ENCODE data around the gene ERBIN. TPM values are rescaled to one million over a fixed set of nuclear protein-coding genes. Genes with fewer than 3 reads are reported as not detected.

ERBIN gene
- total and polyA plus RNA-seq, 2 of the 4 experiments (the other 2 are of a cell fraction) = 25.8 to 70.1 TPM

- Histone ChIP-seq H2BK120ac (ENCODE audit: low read depth, low read length) (no peak overlapping the region), H3K56ac (ENCODE audit: extremely low read depth, insufficient read depth, low read length) (no peak overlapping the region), H3K14ac (replicated peaks; ENCODE audit: low read depth, low read length) (no peak overlapping the region), H3K27ac (ENCODE audit: insufficient read depth, low read length) (no peak overlapping the region), H2BK15ac (ENCODE audit: low read depth, low read length) (no peak overlapping the region), H3K4ac (ENCODE audit: low read depth, low read length) (no peak overlapping the region), H3K23ac (ENCODE audit: low read depth, low read length) (no peak overlapping the region), H2BK5ac (ENCODE audit: low read depth, low read length, poor library complexity, severe bottlenecking) (peak overlapping the region; percentile 5), H3K4me1 (ENCODE audit: control insufficient read depth, insufficient read depth, low read length) (peaks cover 10% of the 10 kb centered on the region), H3K9ac (ENCODE audit: low read depth, low read length) (no peak overlapping the region), H3K79me1 (ENCODE audit: low read depth in 1 of 2, low read length in 2 of 2) (peaks cover 5 to 59% of the 10 kb centered on the region in 2 experiments; a peak in 2 of 4 replicates), H3K9me1 (ENCODE audit: insufficient read depth, low read length) (peaks cover 11% of the 10 kb centered on the region), H4K20me1 (ENCODE audit: insufficient read depth, low read length) (peaks cover 87% of the 10 kb centered on the region), H3K36me3 (ENCODE audit: control insufficient read depth, insufficient read depth, low read length) (peaks cover 4% of the 10 kb centered on the region), H3K4me2 (ENCODE audit: low read depth, low read length) (no peak overlapping the region), H4K5ac (ENCODE audit: low read depth, low read length) (no peak overlapping the region), H2AK5ac (ENCODE audit: low read depth, low read length) (no peak overlapping the region), H2BK20ac (ENCODE audit: low read depth, low read length) (no peak overlapping the region), H3K18ac (ENCODE audit: low read depth, low read length) (no peak overlapping the region), H2AFZ (replicated peaks; ENCODE audit: low read length, poor library complexity) (no peak overlapping the region), H4K91ac (ENCODE audit: insufficient read depth, low read depth, low read length) (no peak overlapping the region), H4K8ac (ENCODE audit: low read depth in 2 of 2, low read length in 2 of 2) (no peak overlapping the region), H2AK9ac (replicated peaks; ENCODE audit: low read depth, low read length, poor library complexity) (no peak overlapping the region), H3K9me3 (ENCODE audit: control insufficient read depth, insufficient read depth, low read length) (no peaks in the 10 kb centered on the region), H3K27me3 (ENCODE audit: control insufficient read depth, insufficient read depth, low read length) (no peaks in the 10 kb centered on the region), H3K4me3 (ENCODE audit: insufficient read depth, low read depth, low read length) (no peak overlapping the region)
- POLR2A ChIA-PET (ENCODE audit: unreplicated experiment) = no interaction called here
- in situ Hi-C loops (cut with MboI; ENCODE audit: low sequenced_read_pairs) = no loop called here
- TF ChIP-seq RAD21 (IDR thresholded peaks at IDR 0.05; ENCODE audit: low read length) (no peak), RFX5 (IDR thresholded peaks at IDR 0.05; ENCODE audit: low read depth, low read length) (no peak), CHD1 (IDR thresholded peaks at IDR 0.05; ENCODE audit: low read depth, low read length) (no peak), ELK1 (IDR thresholded peaks at IDR 0.05; ENCODE audit: borderline replicate concordance, low read depth, low read length) (no peak), POLR2A (IDR thresholded peaks at IDR 0.05; ENCODE audit: low read depth, low read length) (no peak), MAZ (IDR thresholded peaks at IDR 0.05; ENCODE audit: borderline replicate concordance, low read depth, low read length) (no peak), MXI1 (IDR thresholded peaks at IDR 0.05; ENCODE audit: borderline replicate concordance, low read depth, low read length) (no peak), FOS (IDR thresholded peaks at IDR 0.05; ENCODE audit: low read depth, low read length) (no peak), SMC3 (IDR thresholded peaks at IDR 0.05; ENCODE audit: low read depth, low read length) (no peak), CTCF (conservative IDR thresholded peaks at IDR 0.05; ENCODE audit: low read depth, low read length) (no peak), BHLHE40 (IDR thresholded peaks at IDR 0.05; ENCODE audit: low read depth, low read length) (no peak), NFE2L2 (IDR thresholded peaks at IDR 0.05; ENCODE audit: low read depth, low read length) (no peak), CEBPB (IDR thresholded peaks at IDR 0.05; ENCODE audit: low read depth, low read length) (no peak), MAFK (IDR thresholded peaks at IDR 0.05; ENCODE audit: low read depth, low read length) (no peak), RCOR1 (IDR thresholded peaks at IDR 0.05; ENCODE audit: insufficient replicate concordance, low read length) (no peak)
- TF ChIP-seq, protein P1, sequence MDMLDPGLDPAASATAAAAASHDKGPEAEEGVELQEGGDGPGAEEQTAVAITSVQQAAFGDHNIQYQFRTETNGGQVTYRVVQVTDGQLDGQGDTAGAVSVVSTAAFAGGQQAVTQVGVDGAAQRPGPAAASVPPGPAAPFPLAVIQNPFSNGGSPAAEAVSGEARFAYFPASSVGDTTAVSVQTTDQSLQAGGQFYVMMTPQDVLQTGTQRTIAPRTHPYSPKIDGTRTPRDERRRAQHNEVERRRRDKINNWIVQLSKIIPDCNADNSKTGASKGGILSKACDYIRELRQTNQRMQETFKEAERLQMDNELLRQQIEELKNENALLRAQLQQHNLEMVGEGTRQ (IDR thresholded peaks at IDR 0.05; ENCODE audit: low read depth, low read length) = no peak
- ATAC-seq (ENCODE audit: low read depth) (no peak), DNase-seq (peak; percentile 49)
- intact Hi-C loops (cut with micrococcal nuclease) = no loop called here
- WGBS, 2 experiments (ENCODE audit: extremely low coverage in 2 of 2, insufficient read length in 1 of 2) = no CpG with 5 or more reads among the region's 2 CpGs
- no TSS peak for BruUV-seq (replicated peaks)
- CTCF ChIA-PET = no interaction called here
- dilution Hi-C loops (cut with HindIII; ENCODE audit: low sequenced_read_pairs, unreplicated experiment) = no loop called here
Measured at GRCh38 chr5:65946198-65946745, 19.9 kb downstream of the ERBIN start.
